NCI-H187 treated with DMSO at 0.1 percent for 48 hours (cell line): ENCODE results near the gene ITFG2.

Experiments used
- DNase-seq: peaks from one replicate; lab custom pipeline; 2025; lab: John Stamatoyannopoulos, UW

Gene ITFG2

DNA sequence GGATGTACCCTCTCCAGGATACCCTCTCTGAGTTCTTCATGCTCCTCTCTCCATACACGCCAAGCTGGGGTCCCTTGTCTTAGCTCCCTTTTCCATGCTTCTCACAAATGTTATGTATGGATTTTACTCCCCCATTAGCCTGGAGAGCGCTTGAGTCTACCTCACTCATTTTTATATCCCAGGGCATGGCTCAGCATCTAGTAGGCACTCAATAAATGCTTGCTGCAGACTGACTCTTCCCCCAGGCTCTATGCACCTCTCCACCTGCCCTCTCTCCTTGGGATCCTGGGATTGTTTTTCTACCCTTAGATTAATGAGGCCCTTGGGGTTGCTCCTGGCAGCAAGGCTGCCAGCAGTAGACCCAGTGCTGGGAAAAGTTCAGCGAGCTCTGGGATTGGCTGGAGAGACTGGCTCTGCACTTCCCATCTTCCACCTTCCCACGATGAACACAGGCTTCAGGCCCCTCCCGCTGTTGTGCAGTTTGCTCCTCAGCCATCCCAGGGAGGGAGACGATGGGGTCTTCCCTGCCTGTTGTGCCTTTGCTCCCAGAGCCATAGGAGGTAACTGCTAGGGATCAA, 20.2 kb downstream of the ITFG2 start:
- DNase-seq, result no peak

DNA sequence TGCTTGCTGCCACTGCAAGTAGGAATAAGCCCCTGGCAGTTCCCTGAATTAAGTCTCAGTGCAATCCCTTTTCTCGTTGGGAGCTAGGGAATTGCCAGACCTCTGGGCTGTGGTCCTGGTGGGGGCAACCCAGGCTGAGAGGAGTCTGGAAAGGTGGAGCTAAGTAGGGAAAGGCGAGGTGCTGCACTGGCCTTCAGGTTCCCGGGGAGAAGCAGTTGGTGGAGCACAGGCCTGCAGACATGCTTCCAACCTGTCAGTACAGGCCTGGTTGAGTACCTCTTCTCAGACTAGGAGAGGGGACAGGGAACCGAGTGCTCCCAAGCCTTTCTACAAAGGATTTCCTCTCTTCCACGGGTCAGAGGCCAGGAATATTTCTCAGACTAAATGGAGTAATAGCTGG, 20.9 kb downstream of the ITFG2 start:
- no peak for DNase-seq

DNA sequence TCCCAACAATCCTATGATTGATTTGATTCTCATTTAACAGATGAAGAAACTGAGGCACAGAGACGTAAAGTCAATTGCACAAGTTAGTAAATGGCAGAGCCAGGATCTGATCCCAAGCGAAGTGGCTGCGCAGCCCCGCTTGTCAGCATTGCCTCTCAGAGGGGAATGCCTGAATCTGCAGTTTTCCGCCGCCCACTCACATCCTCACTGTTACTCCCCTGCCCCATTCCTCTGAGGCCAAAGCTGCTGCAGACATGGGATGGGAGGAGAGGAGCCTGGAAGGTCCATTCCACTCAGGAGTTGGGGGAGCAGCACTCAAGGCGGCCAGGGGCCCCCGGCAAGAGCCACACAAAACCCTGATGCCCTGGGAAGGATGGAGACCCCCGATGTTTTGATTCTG, 21.3 kb downstream of the ITFG2 start:
- no peak for DNase-seq

DNA sequence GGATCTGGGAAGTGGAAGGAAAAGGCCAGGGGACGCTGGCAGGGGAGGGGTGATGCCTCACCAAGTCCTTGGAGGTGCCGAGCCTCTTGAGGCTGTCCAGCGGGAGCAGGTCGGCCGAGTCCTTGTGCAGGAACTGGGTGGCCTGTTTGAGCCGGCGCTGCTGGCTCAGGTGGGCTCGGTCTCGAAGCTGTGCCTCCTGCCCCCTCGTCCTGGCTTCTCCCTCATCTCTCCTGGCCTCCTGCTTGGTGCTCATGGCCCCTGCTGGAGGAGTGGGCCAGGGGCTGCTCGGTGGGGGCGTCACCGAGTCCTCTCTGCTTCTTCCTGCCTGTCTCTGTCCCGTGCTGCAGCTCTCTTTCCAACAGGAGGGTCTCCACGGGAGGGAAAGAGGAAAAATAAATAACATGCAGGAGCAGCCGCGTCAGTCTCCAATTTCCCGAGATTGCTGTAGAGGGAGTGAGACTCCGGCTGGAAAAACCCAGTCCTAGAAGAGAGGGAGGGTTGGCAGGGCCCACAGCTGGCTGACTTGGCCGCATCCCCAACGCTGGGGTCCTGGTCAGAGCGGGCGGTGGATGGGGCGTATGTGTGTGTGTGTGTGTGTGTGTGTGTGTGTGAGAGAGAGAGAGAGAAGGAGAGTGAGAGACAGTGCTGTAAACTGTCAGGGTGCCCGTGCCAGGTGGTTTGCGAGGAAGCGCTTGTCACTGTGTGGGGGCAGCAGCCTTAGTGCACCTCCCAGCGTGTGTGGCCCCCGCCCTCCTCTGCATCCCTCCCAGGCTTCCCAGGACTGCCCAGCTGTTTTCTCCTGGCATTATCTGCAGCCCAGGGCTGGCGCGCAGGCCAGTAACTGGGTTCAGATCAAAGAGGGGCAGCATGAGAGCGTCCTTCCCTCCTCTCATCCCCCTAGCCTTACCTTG, 22.4 kb downstream of the ITFG2 start, which contains the start of gene NRIP2:
TSS of gene NRIP2 (minus strand) at position 455 of the 911 bp plus-strand sequence. CDS start at position 403, 52 bp downstream.
- DNase-seq, result no peak

DNA sequence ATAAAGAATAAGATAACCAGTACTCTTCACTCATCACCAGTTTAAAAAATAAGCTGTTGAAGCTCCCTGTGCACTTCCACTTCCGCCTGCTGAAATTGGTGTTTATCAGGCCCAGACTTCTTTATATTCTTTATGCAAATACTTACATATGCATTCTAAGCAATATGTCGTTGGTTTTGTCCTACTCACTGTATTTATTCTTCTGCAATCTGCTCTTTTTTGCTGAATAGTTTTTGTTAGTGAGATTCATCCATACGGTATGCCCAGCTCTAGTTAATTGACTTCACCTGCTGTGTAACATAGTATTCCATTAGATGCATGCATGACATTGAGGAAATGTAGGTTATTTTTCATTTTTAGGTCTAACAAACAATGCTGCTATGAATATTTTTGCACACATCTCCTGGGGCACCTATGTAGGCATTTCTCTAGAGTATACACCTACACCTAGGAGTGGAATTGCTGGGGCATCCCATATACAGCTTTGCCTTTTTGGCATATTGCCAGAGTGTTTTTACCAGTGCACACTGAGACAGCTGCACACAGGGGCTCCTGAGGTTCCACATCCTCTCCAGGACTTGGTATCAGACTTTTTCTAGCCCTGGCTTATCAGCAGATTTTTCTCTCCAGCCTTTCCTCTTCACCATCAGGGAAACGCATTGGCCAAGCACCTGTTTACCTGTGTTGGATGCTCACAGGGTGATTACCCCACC, 23.4 kb downstream of the ITFG2 start:
- no peak for DNase-seq

DNA sequence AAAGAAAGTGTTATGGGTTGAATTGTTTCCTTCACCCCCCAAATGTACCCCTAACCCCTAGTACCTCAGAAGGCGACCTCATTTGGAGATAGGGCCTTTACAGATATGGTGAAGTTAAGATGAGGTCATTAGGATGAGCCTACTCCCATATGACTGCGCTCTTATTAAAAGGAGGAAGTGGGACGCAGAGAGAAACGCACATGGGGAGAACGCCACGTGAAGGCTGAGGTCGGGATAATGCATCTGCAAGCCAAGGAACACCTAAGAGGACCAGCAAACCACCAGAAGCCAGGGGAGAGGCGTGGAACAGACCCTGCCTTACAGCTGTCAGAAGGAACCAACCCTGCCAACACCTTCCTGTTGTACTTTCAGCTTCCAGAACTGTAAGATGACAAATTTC, 24.1 kb downstream of the ITFG2 start:
- no peak for DNase-seq

DNA sequence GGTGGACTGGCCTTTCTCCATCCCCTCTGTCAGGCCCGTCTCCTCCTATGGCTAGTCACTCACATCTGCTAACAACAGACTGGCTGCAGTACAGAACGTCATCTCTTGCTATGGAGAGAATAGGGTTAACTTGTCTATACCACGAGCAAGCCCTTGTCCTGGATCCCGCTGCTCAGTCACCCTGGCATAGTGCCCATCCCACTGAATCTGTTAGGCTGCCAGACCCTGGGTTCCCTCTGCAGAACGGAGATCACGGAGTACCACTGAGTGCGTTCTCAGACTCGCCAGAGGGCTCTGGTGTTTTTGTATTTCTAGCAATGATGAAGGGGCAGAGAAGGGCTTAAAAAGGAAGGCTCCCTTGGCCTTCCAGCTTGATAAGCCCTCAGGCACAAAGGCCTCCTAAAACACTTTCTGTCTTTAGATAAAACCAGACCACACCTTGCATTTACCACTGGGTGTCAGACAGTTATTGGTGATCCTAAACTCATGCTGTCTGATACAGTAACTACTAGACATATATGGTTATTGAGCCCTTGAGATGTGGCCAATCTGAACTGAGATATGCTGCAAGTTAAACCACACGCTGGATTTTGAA, 28.7 kb downstream of the ITFG2 start:
- DNase-seq, result no peak

DNA sequence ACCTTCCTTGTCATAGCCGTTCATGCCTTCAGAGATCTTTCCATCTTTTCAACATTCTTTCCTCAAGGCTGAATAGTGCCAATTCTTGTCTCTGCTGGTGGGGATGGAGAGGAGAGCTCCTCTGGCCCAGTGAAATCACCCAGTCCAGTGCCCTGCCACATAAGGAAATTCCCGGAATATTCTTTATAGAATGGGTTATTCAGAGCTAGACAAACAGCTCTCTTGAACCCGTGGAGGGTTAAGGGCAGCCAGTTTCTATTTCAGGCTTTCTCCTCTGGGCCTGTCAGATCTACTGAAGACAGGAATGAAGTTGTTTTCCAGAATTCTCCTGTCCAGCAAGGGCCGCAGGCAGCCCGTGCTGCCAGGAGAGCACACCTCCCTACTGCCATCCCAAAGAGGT, 30.5 kb downstream of the ITFG2 start:
- DNase-seq, result no peak

DNA sequence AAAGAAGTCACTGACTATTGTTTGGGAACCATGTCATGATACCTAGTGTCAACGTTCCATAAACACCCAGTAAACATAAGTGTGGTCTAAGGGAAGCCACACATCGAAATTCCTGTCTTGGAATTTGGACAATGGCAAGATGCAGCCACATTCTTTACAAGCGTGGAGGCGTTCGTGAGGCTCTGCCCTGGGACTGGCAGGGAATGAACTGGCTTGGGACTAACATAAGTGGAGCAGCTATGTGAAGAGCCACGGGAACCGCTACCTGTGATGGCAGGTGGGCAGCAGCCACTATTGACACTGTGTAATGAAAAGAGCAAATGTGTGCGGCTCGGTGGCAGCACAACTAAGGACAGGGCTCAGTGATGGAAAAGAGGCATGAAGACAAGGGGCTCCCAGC, 32.3 kb downstream of the ITFG2 start:
- no peak for DNase-seq

DNA sequence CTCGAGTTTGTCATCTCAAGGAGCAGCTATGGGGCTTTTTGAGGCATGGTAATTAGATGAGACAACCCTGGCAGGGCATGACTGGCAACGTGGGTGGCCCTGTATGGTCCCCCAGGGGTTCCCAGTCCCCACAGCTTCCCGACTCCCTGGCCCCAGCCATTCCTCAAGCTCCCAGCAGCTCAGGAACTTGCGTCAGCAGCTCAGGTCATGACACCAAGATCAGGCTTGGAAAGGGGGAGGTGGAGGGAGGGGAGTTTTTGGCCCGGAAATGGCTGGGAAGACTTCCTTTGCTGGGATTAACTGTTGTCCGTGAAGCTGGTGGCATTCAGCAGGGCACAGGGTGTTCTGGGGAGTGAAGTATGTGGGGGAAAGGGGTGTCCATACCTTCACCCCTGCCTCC, 32.8 kb downstream of the ITFG2 start:
- DNase-seq, result no peak

DNA sequence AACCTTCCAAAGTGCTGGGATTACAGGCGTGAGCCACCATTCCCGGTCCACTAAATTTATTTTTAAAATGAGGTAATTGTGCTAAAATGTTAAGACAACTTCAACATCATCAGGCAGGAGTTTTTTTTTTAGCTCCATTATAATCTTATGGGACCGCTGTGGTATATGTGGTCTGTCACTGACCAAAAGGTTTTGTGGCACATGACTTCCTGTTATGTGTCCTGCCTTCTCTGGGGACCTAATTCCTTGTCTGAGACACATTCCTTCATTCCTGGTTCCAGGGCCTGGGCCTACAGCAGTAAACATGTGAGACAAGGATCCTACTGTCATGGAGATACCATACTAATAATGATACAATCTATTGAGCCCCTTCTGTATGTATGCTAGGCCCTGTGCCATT, 39.5 kb downstream of the ITFG2 start:
- DNase-seq, result no peak

DNA sequence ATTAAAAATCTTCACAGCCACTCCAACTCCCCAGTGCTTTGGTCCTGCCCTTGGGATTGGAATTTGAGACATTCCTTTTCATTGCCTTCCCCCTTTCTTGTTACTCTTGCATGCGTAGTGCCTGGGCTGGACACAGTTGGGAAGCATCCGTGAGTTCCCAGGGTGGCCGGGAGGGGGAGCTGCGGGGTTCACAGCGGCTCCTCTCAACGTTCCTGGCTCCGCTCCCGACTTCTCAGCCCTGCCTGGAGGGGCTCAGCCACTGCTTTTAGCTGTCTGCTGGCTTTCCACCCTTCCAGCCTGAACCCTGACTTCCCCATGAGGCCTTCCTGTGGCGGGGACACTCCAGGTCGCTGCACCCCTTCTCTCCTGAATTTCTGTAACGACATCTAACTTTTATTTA, 41.2 kb downstream of the ITFG2 start:
- no peak for DNase-seq

DNA sequence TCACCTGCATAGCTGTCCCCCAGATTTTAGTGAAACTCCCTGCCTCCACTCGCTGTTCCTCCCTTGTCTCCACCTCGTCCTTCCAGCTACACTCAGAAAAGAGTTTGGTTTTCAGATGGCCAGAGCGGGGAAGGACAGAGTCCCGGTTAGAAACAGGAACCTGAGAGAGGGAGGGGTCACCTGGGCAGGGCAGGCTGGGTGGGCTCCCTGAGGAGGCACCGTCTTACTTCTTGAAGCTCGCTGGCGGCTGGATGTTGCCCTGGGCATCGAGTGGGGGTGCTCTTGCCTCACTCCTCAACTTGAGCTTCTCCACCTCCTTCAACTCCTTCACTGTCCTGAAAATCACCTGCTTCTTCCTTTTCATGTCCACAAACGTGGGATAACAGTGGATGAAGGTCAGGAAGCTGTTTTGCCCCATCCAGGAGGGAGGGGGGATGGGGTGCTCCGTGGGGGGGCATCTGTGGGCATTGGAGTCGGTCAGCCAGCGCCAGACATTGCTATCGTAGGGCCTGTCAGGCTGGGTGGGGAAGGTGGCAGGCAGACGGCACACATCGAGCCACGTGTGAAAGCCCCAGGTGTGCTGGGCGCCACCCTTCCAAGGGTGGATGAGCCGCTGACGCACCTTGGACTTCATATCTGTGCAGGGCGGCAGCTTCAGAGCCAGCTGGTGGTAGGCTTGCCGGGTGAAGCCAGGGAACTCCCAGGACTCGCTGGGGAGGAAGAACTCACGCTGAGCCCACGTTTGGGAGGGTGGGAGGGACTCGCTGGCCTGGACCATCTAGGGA, 42.4 kb downstream of the ITFG2 start:
- no peak for DNase-seq

DNA sequence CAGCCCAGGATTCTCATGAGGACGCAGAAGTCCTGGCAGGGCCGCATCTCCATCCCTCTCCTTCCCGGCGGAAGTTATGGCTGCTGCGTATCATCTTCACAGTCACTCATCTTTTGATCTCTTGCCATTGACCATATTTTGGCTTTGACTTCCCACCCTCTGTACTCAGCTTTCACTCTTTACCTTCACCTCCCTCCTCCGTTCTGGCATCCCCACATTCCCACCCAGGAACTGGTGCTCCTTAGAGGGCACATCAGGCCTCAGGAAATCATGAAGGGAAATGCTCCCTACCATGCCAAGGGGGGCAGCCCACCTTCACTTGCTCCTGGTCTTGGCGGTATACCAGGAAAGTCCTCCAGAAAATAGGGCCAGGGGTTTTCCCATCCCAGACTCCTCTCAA, 43.1 kb downstream of the ITFG2 start:
- DNase-seq, result no peak

DNA sequence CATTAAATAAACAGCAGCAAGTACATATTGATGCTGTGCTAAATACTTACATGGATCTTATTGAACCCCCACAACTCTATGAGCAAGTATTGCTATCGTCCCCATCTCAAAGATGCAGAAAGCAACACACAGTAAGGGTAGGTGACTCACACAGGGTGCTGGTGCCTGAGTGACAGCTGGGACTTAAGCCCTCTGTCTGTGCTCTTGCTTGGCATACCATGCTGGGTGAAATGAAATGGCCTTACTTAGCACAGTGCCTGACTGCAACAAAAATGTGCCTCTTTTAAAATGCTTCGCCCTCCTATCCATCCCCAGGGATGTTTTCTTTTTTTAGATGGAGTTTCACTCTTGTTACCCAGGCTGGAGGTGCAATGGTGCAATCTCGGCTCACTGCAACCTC, 43.6 kb downstream of the ITFG2 start:
- DNase-seq, result no peak

DNA sequence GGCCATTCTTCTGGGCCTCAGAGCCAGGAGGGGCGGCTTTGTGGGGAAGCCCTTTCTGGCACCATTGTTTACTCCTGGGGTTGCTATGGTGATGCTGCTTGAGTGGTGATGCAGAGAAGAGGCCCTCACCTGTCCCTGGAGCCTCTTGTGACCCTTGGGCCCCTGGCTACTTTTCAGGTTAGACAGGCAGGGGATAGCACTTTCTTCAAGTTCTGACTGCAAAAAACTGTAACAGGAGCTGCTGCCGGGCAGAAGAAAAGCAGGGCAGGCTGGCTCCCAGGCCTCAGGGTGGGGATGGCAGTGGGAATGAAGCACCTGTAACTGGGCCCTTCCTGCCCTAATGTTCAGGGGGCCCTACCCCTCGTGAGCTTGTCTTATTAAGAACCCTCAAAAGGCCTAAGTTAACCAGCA, 44.6 kb downstream of the ITFG2 start, which contains the start of gene TEX52:
TSS of gene TEX52 (minus strand) at position 19 of the 411 bp plus-strand sequence. CDS start at position 6, 13 bp downstream.
- no peak for DNase-seq

DNA sequence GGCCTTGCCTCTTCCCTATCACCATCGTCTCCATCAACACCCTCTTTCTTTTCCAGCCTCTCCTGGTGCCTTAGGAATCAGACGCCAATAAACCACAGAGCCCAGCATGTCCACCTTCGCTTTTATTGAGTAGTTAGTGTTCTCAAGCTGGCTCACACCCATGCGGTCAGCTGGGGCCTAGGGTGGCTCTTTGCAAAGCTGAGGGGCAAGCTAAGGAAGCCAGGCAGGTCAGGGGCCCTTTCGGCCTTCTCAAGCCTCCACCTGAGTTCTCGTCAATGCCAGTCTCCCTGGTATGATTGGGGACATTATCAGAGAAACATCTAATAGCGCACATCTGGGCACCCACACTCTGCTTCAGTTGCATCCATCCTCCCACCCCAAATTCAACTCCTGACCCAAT, 45.1 kb downstream of the ITFG2 start:
- no peak for DNase-seq

DNA sequence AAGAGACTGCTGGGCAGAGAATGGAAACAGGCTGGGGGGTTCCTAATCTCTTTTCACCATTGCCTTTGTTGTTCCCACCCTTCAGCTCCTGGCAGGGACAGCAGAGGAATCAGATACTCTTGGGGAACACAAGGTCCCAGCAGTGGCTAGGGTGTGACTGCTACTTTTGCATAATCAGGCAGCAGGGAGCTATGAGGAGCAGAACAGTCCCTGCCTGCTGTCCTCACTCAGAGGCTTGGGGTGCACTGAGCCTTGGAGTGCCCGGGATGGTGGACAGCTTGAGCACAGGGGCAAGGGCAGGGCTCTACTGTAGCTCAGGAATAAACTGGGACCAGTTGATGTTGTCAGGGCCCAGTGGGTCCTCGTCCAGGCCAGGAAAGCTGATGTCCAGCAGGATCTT, 45.9 kb downstream of the ITFG2 start:
- DNase-seq, result no peak

DNA sequence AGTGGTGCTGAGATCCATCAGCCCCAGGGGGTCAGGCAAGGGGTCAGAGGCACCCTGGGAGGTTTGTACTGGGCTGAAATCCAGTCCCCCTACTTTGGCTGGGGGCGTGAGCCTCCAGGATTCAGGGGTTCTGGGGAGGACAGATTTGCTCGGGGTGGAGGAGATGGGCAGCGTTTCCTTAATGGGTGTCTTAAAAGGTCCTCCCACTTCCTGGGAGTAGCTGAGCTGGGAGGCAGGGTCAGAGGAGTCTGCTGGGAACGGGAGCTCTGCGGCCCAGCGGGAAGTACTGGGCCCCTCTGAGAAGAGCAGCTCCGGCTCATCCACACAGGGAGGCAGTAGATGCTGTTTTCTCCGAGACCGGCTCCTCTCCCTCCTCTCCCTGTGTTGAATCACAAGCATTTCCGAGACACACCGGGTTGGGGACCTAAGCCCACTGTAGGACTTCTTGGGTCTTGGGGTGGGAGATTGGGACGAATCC, 46.5 kb downstream of the ITFG2 start:
- DNase-seq, result no peak

DNA sequence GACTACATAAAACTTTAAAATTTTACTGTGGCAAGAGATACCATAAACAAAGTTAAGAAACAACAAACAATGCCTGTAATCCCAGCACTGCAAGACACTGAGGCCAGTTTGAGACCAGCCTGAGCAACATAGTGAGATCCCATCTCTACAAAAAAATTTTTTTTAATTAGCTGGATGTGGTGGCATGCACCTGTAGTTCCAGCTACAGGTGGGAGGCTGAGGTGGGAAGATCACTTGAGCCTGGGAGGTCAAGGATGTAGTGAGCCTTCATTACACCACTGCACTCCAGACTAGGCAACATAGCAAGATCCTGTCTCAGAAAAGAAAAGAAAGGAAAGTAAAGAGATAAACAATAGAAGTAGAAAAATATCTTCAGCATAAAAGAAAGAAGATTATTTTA, 47.7 kb downstream of the ITFG2 start:
- no peak for DNase-seq

DNA sequence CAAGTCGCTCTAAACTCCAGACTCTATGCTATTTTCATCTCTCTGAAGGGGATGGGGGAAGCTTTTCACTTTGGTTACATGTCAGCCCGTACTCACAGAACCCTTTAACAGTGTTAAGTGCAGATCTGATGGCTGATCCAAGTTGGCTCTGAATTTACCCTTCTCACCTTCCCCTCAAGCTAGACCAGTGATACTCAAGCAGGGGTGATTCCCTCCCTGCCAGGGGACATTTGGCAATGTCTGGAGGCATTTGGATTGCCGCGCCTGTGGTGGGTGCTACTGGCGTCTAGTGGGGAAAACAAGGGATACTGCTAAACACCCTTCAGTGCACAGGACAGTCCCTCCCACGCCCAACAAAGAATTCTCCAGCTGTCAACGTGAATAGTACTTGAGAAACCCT, 50.4 kb downstream of the ITFG2 start:
- no peak for DNase-seq
